Measurements from ENCODE around the gene MBTPS1. TPM values are rescaled to one million over a fixed set of nuclear protein-coding genes. Genes with fewer than 3 reads are reported as not detected.
A peak's percentile ranks its signal among the peaks of the same experiment; 100 is the strongest.

Gene MBTPS1
- total RNA-seq, 5 donors from 2014 or later (not counting 1 experiment from before 2014, with no cell fraction given), result 122 to 142 (median 131) TPM

DNA sequence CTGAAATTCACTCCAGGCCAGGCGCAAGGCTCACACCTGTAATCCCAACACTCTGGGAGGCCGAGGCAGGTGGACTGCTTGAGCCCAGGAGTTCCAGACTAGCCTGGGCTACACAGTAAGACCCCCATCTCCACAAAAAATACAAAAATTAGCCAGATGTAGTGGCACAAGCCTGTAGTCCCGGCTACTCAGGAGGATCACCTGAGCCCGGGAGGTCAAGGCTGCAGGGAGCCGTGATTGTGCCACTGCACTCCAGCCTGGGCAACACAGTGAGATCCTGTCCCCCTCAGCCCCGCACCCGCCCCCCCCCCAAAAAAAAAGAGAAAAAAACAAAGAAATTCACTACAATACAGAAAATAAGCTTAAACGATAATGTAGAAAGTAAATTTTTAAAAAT, 31.5 kb downstream of the MBTPS1 start:
- Histone ChIP-seq H3K9me3 (no peaks in the 10 kb centered on the region), H3K4me3 (ENCODE audit: control insufficient read depth in 1 of 2, extremely low read depth in 1 of 2, low read length in 1 of 2) (no peak overlapping the region), H3K27ac (ENCODE audit: low read length) (no peak overlapping the region), H3K4me1 (ENCODE audit: control insufficient read depth in 1 of 2, extremely low read depth in 1 of 2, insufficient read depth in 2 of 2, low read length in 2 of 2) (peaks cover 13 to 27% of the 10 kb centered on the region in 2 experiments), H3K27me3 (replicated peaks in 1 of 2; ENCODE audit: control insufficient read depth in 2 of 2, extremely low read depth in 1 of 2, insufficient read depth in 2 of 2, low read length in 1 of 2) (no peaks in the 10 kb centered on the region), H3K36me3 (ENCODE audit: control insufficient read depth in 2 of 2, extremely low read depth in 1 of 2, insufficient read depth in 1 of 2, low read length in 1 of 2) (peaks cover 15 to 80% of the 10 kb centered on the region in 2 donors)
- 49% methylated on average over 2 of the region's 8 CpGs for WGBS (ENCODE audit: insufficient coverage)
- DNase-seq (no peak), ATAC-seq (replicated peaks in 1 of 4) (no peak)
- H3K9me3 Mint-ChIP-seq, result no peaks in the 10 kb centered on the region
- POLR2A ChIA-PET, result no interaction called here
- H3K4me3 Mint-ChIP-seq, result no peak overlapping the region
- CTCF ChIA-PET, result interaction anchor here (0.6 to 8.0 kb wide), 14 partner anchors 11 to 1940 kb away, joined by 3 to 67 read pairs (median 5); partner anchors contain the start of genes TAF1C (in 2 of the 2), DNAAF1 (in 1 of the 2), HSDL1 (in 1 of the 2) and MBTPS1 (in 1 of the 2)
- H3K36me3 Mint-ChIP-seq, result peaks cover 58% of the 10 kb centered on the region
- no peak overlapping the region for H3K27ac Mint-ChIP-seq
- H3K27me3 Mint-ChIP-seq, result no peaks in the 10 kb centered on the region
- H3K4me1 Mint-ChIP-seq, result peaks cover 36 to 52% (median 52%) of the 10 kb centered on the region in 3 donors

DNA sequence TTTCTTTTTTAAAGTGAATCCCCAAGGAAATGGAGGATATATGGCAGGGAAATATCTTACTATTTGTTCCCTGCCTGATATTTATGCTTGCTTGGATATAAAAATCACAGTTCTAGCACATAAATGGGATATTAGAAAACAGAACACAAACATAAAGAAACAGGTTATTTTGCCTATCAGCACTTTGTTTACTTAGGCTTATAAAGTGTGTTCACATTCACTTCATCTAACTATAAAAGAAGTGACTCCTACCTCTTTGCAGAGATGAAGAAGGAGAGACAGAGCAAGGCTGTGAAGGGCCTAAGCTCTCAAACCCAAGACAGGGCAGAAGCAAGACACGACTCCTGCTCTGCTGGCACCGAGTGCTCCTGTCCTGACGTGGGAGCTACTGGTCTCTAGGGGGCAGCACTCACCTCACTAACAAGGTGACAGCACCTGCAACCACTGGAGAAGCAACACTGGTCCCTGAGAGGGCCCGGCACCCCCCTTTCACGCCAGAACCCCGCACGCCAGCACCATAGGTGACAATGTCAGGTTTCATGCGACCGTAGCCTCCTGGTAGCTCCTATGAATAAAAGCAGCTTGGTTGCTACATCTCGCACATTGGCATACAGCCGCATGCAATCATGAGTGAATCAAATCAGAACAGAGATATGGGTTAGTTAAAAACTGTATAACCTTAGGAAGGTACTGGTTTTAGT, 32.0 kb downstream of the MBTPS1 start:
- H3K4me3 Mint-ChIP-seq, result no peak overlapping the region
- no peaks in the 10 kb centered on the region for H3K27me3 Mint-ChIP-seq
- Histone ChIP-seq H3K27me3 (replicated peaks in 1 of 2; ENCODE audit: control insufficient read depth in 2 of 2, extremely low read depth in 1 of 2, insufficient read depth in 2 of 2, low read length in 1 of 2) (no peaks in the 10 kb centered on the region), H3K36me3 (ENCODE audit: control insufficient read depth in 2 of 2, extremely low read depth in 1 of 2, insufficient read depth in 1 of 2, low read length in 1 of 2) (peaks cover 15 to 80% of the 10 kb centered on the region in 2 donors), H3K9me3 (no peaks in the 10 kb centered on the region), H3K4me3 (ENCODE audit: control insufficient read depth in 1 of 2, extremely low read depth in 1 of 2, low read length in 1 of 2) (no peak overlapping the region), H3K27ac (ENCODE audit: low read length) (no peak overlapping the region), H3K4me1 (ENCODE audit: control insufficient read depth in 1 of 2, extremely low read depth in 1 of 2, insufficient read depth in 2 of 2, low read length in 2 of 2) (peaks cover 13 to 27% of the 10 kb centered on the region in 2 experiments)
- H3K4me1 Mint-ChIP-seq, result peaks cover 39 to 53% (median 48%) of the 10 kb centered on the region in 3 donors
- peak overlapping the region; percentile 23 to 52 for H3K27ac Mint-ChIP-seq
- ChIA-PET CTCF (interaction anchor here (0.5 to 8.0 kb wide), 12 partner anchors 12 to 801 kb away, joined by 3 to 67 read pairs (median 4); partner anchors contain the start of genes TAF1C (in 2 of the 2), DNAAF1 (in 1 of the 2), HSDL1 (in 1 of the 2) and MBTPS1 (in 1 of the 2)), POLR2A (no interaction called here)
- H3K36me3 Mint-ChIP-seq, result peaks cover 58% of the 10 kb centered on the region
- DNase-seq (peak; percentile 27 to 85 (median 64)), ATAC-seq (replicated peaks in 1 of 4) (peak; percentile 74 to 91 (median 84))
- no peaks in the 10 kb centered on the region for H3K9me3 Mint-ChIP-seq
- WGBS (ENCODE audit: insufficient coverage), result 35% methylated on average over 10 of the region's 11 CpGs

DNA sequence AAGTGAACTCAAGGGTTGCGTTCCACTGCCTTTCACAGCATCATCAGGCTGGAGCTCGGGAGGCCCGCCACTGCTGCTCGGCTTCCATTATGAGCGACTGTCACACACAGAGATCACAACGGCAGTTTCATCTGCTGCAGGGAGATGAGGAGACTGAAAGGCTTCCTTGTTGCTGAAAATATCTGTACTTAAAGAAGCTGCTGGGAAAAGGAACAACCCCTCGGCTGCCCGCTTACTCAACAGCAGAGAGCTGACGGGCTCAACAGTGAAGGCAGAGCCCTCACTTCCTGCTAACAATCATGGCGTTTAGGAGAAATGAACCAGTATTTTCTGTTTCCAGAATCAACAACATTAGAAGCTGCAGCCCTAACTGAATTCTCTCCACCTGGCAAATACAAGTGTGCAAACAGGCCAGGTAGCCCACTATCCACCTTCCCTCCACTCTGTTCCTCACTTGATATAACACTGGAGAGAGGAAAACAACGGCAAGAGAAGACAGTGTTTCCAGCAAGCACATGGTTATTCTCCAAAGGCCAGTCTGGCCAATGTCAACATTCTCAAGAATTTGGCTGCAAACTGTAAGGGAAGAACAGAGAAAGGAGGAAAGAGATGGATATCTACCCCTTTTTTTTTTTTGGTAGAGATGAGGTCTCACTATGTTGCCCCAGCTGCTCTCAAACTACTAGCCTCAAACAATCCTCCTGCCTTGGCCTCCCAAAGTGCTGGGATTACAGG, 33.7 kb downstream of the MBTPS1 start:
- no peak overlapping the region for H3K27ac Mint-ChIP-seq
- H3K4me3 ChIP-seq (ENCODE audit: control insufficient read depth in 1 of 2, extremely low read depth in 1 of 2, low read length in 1 of 2), result no peak overlapping the region
- H3K27ac ChIP-seq (ENCODE audit: low read length), result no peak overlapping the region
- H3K9me3 Mint-ChIP-seq, result no peaks in the 10 kb centered on the region
- no peaks in the 10 kb centered on the region for H3K9me3 ChIP-seq
- peaks cover 29 to 44% (median 33%) of the 10 kb centered on the region in 3 donors for H3K4me1 Mint-ChIP-seq
- no peaks in the 10 kb centered on the region for H3K27me3 ChIP-seq (replicated peaks in 1 of 2; ENCODE audit: control insufficient read depth in 2 of 2, extremely low read depth in 1 of 2, insufficient read depth in 2 of 2, low read length in 1 of 2)
- 89% methylated on average over 4 of the region's 11 CpGs for WGBS (ENCODE audit: insufficient coverage)
- ChIA-PET POLR2A (interaction anchor here in 1 of 2 donors (0.6 kb wide), 1 partner anchor 36 kb away, joined by 4 read pairs; no protein-coding TSS in a partner anchor), CTCF (interaction anchor here (1.1 to 8.0 kb wide), 2 partner anchors 14 to 104 kb away, joined by 3 to 67 read pairs; partner anchors contain the start of gene TAF1C (in 1 of the 2))
- no peaks in the 10 kb centered on the region for H3K27me3 Mint-ChIP-seq
- no peak overlapping the region for H3K4me3 Mint-ChIP-seq
- peaks cover 56% of the 10 kb centered on the region for H3K36me3 Mint-ChIP-seq
- H3K36me3 ChIP-seq (ENCODE audit: control insufficient read depth in 2 of 2, extremely low read depth in 1 of 2, insufficient read depth in 1 of 2, low read length in 1 of 2), result peaks cover 15 to 82% of the 10 kb centered on the region in 2 donors
- DNase-seq (no peak), ATAC-seq (replicated peaks in 1 of 4) (no peak)
- peaks cover 4 to 15% of the 10 kb centered on the region in 2 experiments for H3K4me1 ChIP-seq (ENCODE audit: control insufficient read depth in 1 of 2, extremely low read depth in 1 of 2, insufficient read depth in 2 of 2, low read length in 2 of 2)

DNA sequence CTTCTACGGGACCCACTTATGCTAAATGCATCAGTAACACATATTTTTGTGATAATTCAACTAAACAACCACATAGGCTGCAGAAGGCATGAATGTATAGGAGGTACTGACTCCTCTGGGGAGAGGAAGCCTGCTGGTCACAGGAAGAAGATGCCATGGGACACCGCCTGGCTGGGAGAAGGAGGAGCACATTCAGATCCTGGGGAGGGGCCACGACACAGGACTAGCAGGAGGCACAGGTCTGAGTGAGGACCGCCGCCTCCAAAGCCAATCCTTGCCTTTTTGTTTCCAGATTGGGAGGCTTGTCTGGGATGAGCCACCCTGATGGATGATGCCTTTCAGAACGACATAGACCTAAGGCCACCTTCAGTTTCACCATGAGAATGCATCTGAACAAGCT, 34.6 kb downstream of the MBTPS1 start:
- ATAC-seq (replicated peaks in 1 of 4) (no peak), DNase-seq (no peak)
- POLR2A ChIA-PET, result no interaction called here
- Histone ChIP-seq H3K9me3 (no peaks in the 10 kb centered on the region), H3K27me3 (replicated peaks in 1 of 2; ENCODE audit: control insufficient read depth in 2 of 2, extremely low read depth in 1 of 2, insufficient read depth in 2 of 2, low read length in 1 of 2) (no peaks in the 10 kb centered on the region), H3K27ac (ENCODE audit: low read length) (no peak overlapping the region), H3K4me3 (ENCODE audit: control insufficient read depth in 1 of 2, extremely low read depth in 1 of 2, low read length in 1 of 2) (no peak overlapping the region), H3K36me3 (ENCODE audit: control insufficient read depth in 2 of 2, extremely low read depth in 1 of 2, insufficient read depth in 1 of 2, low read length in 1 of 2) (peaks cover 15 to 82% of the 10 kb centered on the region in 2 donors), H3K4me1 (ENCODE audit: control insufficient read depth in 1 of 2, extremely low read depth in 1 of 2, insufficient read depth in 2 of 2, low read length in 2 of 2) (peaks cover 0 to 11% of the 10 kb centered on the region in 2 experiments)
- no peaks in the 10 kb centered on the region for H3K27me3 Mint-ChIP-seq
- 91% methylated on average over 4 of the region's 6 CpGs for WGBS (ENCODE audit: insufficient coverage)
- no peaks in the 10 kb centered on the region for H3K9me3 Mint-ChIP-seq
- peaks cover 31 to 41% (median 32%) of the 10 kb centered on the region in 3 donors for H3K4me1 Mint-ChIP-seq
- H3K36me3 Mint-ChIP-seq, result peaks cover 60% of the 10 kb centered on the region
- H3K4me3 Mint-ChIP-seq, result no peak overlapping the region
- CTCF ChIA-PET, result interaction anchor here in 1 of 2 donors (8.0 kb wide), 1 partner anchor 105 kb away, joined by 67 read pairs; the partner anchor contains the start of gene TAF1C
- H3K27ac Mint-ChIP-seq, result no peak overlapping the region

DNA sequence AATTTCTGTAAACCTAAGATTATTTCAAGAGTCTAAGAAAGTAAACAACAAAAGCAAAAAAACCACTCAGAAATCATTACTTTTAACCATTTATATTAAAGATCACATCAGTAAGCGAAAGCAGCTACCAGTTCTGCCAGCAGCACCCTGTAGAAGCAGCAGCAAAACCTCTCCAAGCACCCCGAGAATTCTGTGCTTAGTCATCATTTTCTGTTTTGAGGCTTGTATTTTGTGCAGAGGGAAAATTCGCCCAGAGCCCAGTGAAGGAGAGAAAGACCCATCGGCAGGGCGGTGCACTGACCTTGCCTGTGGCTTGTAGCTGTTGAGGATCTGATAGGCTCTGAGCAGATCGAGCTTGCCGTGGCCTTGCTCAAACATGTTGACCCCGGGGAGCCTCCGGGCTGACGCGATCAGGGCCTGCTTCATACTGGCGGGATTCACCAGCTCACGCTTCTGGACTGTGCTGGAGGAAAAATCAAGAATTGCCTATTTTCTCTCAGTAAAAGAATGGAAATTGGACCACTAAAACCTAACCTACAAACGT, 35.2 kb downstream of the MBTPS1 start:
- H3K4me3 ChIP-seq (ENCODE audit: control insufficient read depth in 1 of 2, extremely low read depth in 1 of 2, low read length in 1 of 2), result no peak overlapping the region
- H3K27me3 ChIP-seq (replicated peaks in 1 of 2; ENCODE audit: control insufficient read depth in 2 of 2, extremely low read depth in 1 of 2, insufficient read depth in 2 of 2, low read length in 1 of 2), result no peaks in the 10 kb centered on the region
- Mint-ChIP-seq H3K27me3 (no peaks in the 10 kb centered on the region), H3K27ac (no peak overlapping the region), H3K36me3 (peaks cover 59% of the 10 kb centered on the region), H3K4me3 (no peak overlapping the region), H3K4me1 (peaks cover 31 to 44% (median 31%) of the 10 kb centered on the region in 3 donors), H3K9me3 (no peaks in the 10 kb centered on the region)
- 98% methylated on average over 4 of the region's 14 CpGs for whole genome bisulfite sequencing (ENCODE audit: insufficient coverage)
- H3K36me3 ChIP-seq (ENCODE audit: control insufficient read depth in 2 of 2, extremely low read depth in 1 of 2, insufficient read depth in 1 of 2, low read length in 1 of 2), result peaks cover 15 to 79% of the 10 kb centered on the region in 2 donors
- CTCF ChIA-PET, result interaction anchor here in 1 of 2 donors (0.6 kb wide), 1 partner anchor 11 kb away, joined by 3 read pairs; no protein-coding TSS in a partner anchor
- H3K4me1 ChIP-seq (ENCODE audit: control insufficient read depth in 1 of 2, extremely low read depth in 1 of 2, insufficient read depth in 2 of 2, low read length in 2 of 2), result peaks cover 0 to 11% of the 10 kb centered on the region in 2 experiments
- ATAC-seq (replicated peaks in 1 of 4) (no peak), DNase-seq (no peak)
- H3K9me3 ChIP-seq, result no peaks in the 10 kb centered on the region
- POLR2A ChIA-PET, result no interaction called here
- H3K27ac ChIP-seq (ENCODE audit: low read length), result no peak overlapping the region

DNA sequence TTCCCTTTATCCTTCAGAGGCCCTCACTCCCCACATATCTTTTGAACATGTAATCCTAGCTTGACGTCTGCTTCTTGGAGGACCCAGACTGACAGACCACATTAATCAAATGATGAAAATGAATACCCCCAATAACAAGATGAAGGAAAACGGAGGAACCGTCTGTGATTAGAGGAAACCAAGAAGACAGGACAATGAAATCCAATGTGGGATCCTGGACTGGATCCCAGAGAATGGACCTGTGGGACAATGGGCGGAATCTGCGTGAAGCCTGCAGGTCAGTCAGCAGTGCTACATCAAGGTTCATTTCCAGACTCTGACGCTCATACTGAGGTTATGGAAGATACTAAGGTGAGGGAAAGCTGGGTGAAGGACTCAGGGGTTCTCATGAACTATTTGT, 35.9 kb downstream of the MBTPS1 start:
- no peaks in the 10 kb centered on the region for H3K9me3 ChIP-seq
- ChIA-PET CTCF (no interaction called here), POLR2A (interaction anchor here in 1 of 2 donors (0.5 kb wide), 1 partner anchor 31 kb away, joined by 5 read pairs; no protein-coding TSS in a partner anchor)
- H3K9me3 Mint-ChIP-seq, result no peaks in the 10 kb centered on the region
- no peaks in the 10 kb centered on the region for H3K27me3 ChIP-seq (replicated peaks in 1 of 2; ENCODE audit: control insufficient read depth in 2 of 2, extremely low read depth in 1 of 2, insufficient read depth in 2 of 2, low read length in 1 of 2)
- no peak overlapping the region for H3K4me3 ChIP-seq (ENCODE audit: control insufficient read depth in 1 of 2, extremely low read depth in 1 of 2, low read length in 1 of 2)
- H3K4me1 Mint-ChIP-seq, result peaks cover 26 to 41% (median 26%) of the 10 kb centered on the region in 3 donors
- no peak for ATAC-seq (replicated peaks in 1 of 4)
- DNase-seq, result no peak
- peak overlapping the region in 1 of 2 donors; percentile 27 for H3K27ac Mint-ChIP-seq
- 95% methylated on average over 5 of the region's 6 CpGs for WGBS (ENCODE audit: insufficient coverage)
- H3K4me3 Mint-ChIP-seq, result no peak overlapping the region
- no peak overlapping the region for H3K27ac ChIP-seq (ENCODE audit: low read length)
- peaks cover 60% of the 10 kb centered on the region for H3K36me3 Mint-ChIP-seq
- H3K27me3 Mint-ChIP-seq, result no peaks in the 10 kb centered on the region
- H3K4me1 ChIP-seq (ENCODE audit: control insufficient read depth in 1 of 2, extremely low read depth in 1 of 2, insufficient read depth in 2 of 2, low read length in 2 of 2), result peaks cover 0 to 6% of the 10 kb centered on the region in 2 experiments
- H3K36me3 ChIP-seq (ENCODE audit: control insufficient read depth in 2 of 2, extremely low read depth in 1 of 2, insufficient read depth in 1 of 2, low read length in 1 of 2), result peaks cover 11 to 77% of the 10 kb centered on the region in 2 donors

Data from T-cell (primary cell).